ENCODE data around the gene SPOCK2.

SPOCK2 gene

GRCh38 chr10:72009425-72010081, 78.8 kb downstream of the SPOCK2 start:
- peaks cover 3% of the 10 kb centered on the region for H3K27me3 Mint-ChIP-seq
- H3K4me3 Mint-ChIP-seq = no peak overlapping the region
- no peaks in the 10 kb centered on the region for H3K36me3 Mint-ChIP-seq (ENCODE audit: low read depth)
- intact Hi-C loops (cut with micrococcal nuclease) = no loop called here
- H3K27ac Mint-ChIP-seq = no peak overlapping the region
- peaks cover 5% of the 10 kb centered on the region for H3K4me1 Mint-ChIP-seq (ENCODE audit: low read depth)
- H3K9me3 Mint-ChIP-seq = no peaks in the 10 kb centered on the region

GRCh38 chr10:72009051-72009424, 79.3 kb downstream of the SPOCK2 start:
- no peaks in the 10 kb centered on the region for H3K36me3 Mint-ChIP-seq (ENCODE audit: low read depth)
- no peak overlapping the region for H3K4me3 Mint-ChIP-seq
- H3K27ac Mint-ChIP-seq = no peak overlapping the region
- H3K27me3 Mint-ChIP-seq = peaks cover 2% of the 10 kb centered on the region
- H3K4me1 Mint-ChIP-seq (ENCODE audit: low read depth) = peaks cover 5% of the 10 kb centered on the region
- no peaks in the 10 kb centered on the region for H3K9me3 Mint-ChIP-seq
- intact Hi-C loops (cut with micrococcal nuclease) = no loop called here

Data from dendritic cell treated with granulocyte-macrophage colony-stimulating factor and Interleukin-4, amounts not matched to agents 40 ng/mL and 50 ng/mL, for 4 days (primary cell).